ENCODE results near the gene FAM98A. TPM values are rescaled to one million over a fixed set of nuclear protein-coding genes. Genes with fewer than 3 reads are reported as not detected.

FAM98A gene
- total and polyA plus RNA-seq, 2 of the 4 experiments (the other 2 are of a cell fraction): 113 to 131 TPM

DNA sequence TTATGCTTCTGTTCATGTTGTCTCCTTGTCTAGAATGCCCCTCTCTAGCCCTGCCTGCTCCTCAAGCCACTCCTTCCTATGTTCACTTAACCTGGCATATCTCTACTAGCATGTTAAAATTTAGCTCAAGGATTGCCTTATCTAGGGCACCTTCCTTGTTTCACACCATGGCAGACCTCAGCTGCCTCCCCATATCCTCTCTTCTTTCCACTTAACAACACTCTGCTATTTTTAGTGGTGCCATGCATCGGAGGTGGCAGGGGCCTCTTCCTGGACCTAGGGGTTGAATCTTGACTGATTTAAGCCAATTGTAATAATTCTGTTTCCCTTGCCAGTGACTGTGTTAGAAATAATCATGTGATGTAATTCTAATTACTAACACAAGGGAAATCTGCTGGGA, 36.9 kb upstream of the FAM98A start:
- no peak overlapping the region for H3K27ac ChIP-seq (ENCODE audit: insufficient read depth, low read length)
- no peaks in the 10 kb centered on the region for H3K36me3 ChIP-seq (ENCODE audit: control insufficient read depth, insufficient read depth, low read length)
- intact Hi-C loops (cut with micrococcal nuclease) (no loop called here), dilution Hi-C loops (cut with HindIII; ENCODE audit: low sequenced_read_pairs, unreplicated experiment) (no loop called here), in situ Hi-C loops (cut with MboI; ENCODE audit: low sequenced_read_pairs) (no loop called here)
- no peak overlapping the region for H2BK20ac ChIP-seq (ENCODE audit: low read depth, low read length)
- no peak overlapping the region for H2BK15ac ChIP-seq (ENCODE audit: low read depth, low read length)
- no peak overlapping the region for H2BK5ac ChIP-seq (ENCODE audit: low read depth, low read length, poor library complexity, severe bottlenecking)
- no peaks in the 10 kb centered on the region for H3K79me1 ChIP-seq (ENCODE audit: low read depth in 1 of 2, low read length in 2 of 2)
- TF ChIP-seq MAFK (IDR thresholded peaks at IDR 0.05; ENCODE audit: low read depth, low read length): no peak
- TF ChIP-seq FOS (IDR thresholded peaks at IDR 0.05; ENCODE audit: low read depth, low read length): no peak
- TF ChIP-seq MAZ (IDR thresholded peaks at IDR 0.05; ENCODE audit: borderline replicate concordance, low read depth, low read length): no peak
- no peak overlapping the region for H3K4me3 ChIP-seq (ENCODE audit: insufficient read depth, low read depth, low read length)
- H3K56ac ChIP-seq (ENCODE audit: extremely low read depth, insufficient read depth, low read length): no peak overlapping the region
- no peak overlapping the region for H3K4ac ChIP-seq (ENCODE audit: low read depth, low read length)
- no peak overlapping the region for H2BK120ac ChIP-seq (ENCODE audit: low read depth, low read length)
- no peak overlapping the region for H3K23ac ChIP-seq (ENCODE audit: low read depth, low read length)
- H3K27me3 ChIP-seq (ENCODE audit: control insufficient read depth, insufficient read depth, low read length): no peaks in the 10 kb centered on the region; the same call in 1 of the 2 replicates
- ChIA-PET POLR2A (ENCODE audit: unreplicated experiment) (no interaction called here), CTCF (no interaction called here)
- H3K9me1 ChIP-seq (ENCODE audit: insufficient read depth, low read length): no peaks in the 10 kb centered on the region
- no CpG with 5 or more reads among the region's 1 CpG for WGBS, 2 experiments (ENCODE audit: extremely low coverage in 2 of 2, insufficient read length in 1 of 2)
- no peaks in the 10 kb centered on the region for H3K9me3 ChIP-seq (ENCODE audit: control insufficient read depth, insufficient read depth, low read length)
- no peaks in the 10 kb centered on the region for H4K20me1 ChIP-seq (ENCODE audit: insufficient read depth, low read length)
- no peak overlapping the region for H4K91ac ChIP-seq (ENCODE audit: insufficient read depth, low read depth, low read length)
- H3K18ac ChIP-seq (ENCODE audit: low read depth, low read length): no peak overlapping the region
- H2AFZ ChIP-seq (replicated peaks; ENCODE audit: low read length, poor library complexity): peak overlapping the region; percentile 44
- no peak overlapping the region for H2AK9ac ChIP-seq (replicated peaks; ENCODE audit: low read depth, low read length, poor library complexity)
- DNase-seq (no peak), ATAC-seq (ENCODE audit: low read depth) (no peak)
- BruUV-seq (replicated peaks): no TSS peak
- H3K4me2 ChIP-seq (ENCODE audit: low read depth, low read length): no peak overlapping the region
- no peak overlapping the region for H3K14ac ChIP-seq (replicated peaks; ENCODE audit: low read depth, low read length)
- H4K5ac ChIP-seq (ENCODE audit: low read depth, low read length): no peak overlapping the region
- H2AK5ac ChIP-seq (ENCODE audit: low read depth, low read length): no peak overlapping the region
- no peak overlapping the region for H3K9ac ChIP-seq (ENCODE audit: low read depth, low read length)
- H4K8ac ChIP-seq (ENCODE audit: low read depth in 2 of 2, low read length in 2 of 2): no peak overlapping the region
- no peaks in the 10 kb centered on the region for H3K4me1 ChIP-seq (ENCODE audit: control insufficient read depth, insufficient read depth, low read length)

All from IMR-90 (cell line).